Measurements from ENCODE around the gene FXYD2. TPM values are rescaled to one million over a fixed set of nuclear protein-coding genes. Genes with fewer than 3 reads are reported as not detected.
"Not testable (repeated sequence)": the region's sequence is repeated elsewhere in the genome, so short reads cannot be mapped to it uniquely, and the experiment has no call there.

Gene FXYD2
- total RNA-seq, 4 donors from 2014 or later, result not detected

GRCh38 chr11:117868088-117868487 lies 43.5 kb upstream of the FXYD2 start:
- DNase-seq (ENCODE audit: low spot score in 2 of 2), result no peak
- H3K36me3 ChIP-seq, result no peaks in the 10 kb centered on the region
- H3K27ac ChIP-seq, result no peak overlapping the region
- H3K9me3 ChIP-seq, result no peaks in the 10 kb centered on the region
- WGBS, result 81% methylated on average over 11 of the region's 11 CpGs
- no peak overlapping the region for H3K4me3 ChIP-seq
- peaks cover 17% of the 10 kb centered on the region for H3K4me1 ChIP-seq
- peaks cover 7% of the 10 kb centered on the region for H3K27me3 ChIP-seq
- TF ChIP-seq CTCF (IDR thresholded peaks at IDR 0.05) (no peak), POLR2AphosphoS5 (IDR thresholded peaks at IDR 0.05) (no peak), EP300 (IDR thresholded peaks at IDR 0.05) (no peak), POLR2A (IDR thresholded peaks at IDR 0.05) (no peak)

- Histone ChIP-seq H3K27me3 (no peaks in the 10 kb centered on the region), H3K27ac (no peak overlapping the region), H3K4me3 (no peak overlapping the region), H3K9me3 (no peaks in the 10 kb centered on the region), H3K4me1 (peaks cover 17% of the 10 kb centered on the region), H3K36me3 (no peaks in the 10 kb centered on the region)
- no peak for DNase-seq (ENCODE audit: low spot score in 2 of 2)
- 76% methylated on average over 5 of the region's 5 CpGs for WGBS
- TF ChIP-seq POLR2A (IDR thresholded peaks at IDR 0.05), result no peak
- no peak for TF ChIP-seq CTCF (IDR thresholded peaks at IDR 0.05)
- TF ChIP-seq POLR2AphosphoS5 (IDR thresholded peaks at IDR 0.05), result no peak
- TF ChIP-seq EP300 (IDR thresholded peaks at IDR 0.05), result no peak
Observed at GRCh38 chr11:117866526-117866925, 42.0 kb upstream of the FXYD2 start.

GRCh38 chr11:117865546-117865945 lies 41.0 kb upstream of the FXYD2 start:
- H3K4me3 ChIP-seq; H3K27ac ChIP-seq; H3K36me3 ChIP-seq; H3K9me3 ChIP-seq; H3K27me3 ChIP-seq; DNase-seq (ENCODE audit: low spot score in 2 of 2): not testable (repeated sequence)
- 98% methylated on average over 13 of the region's 13 CpGs for WGBS
- H3K4me1 ChIP-seq, result peaks cover 22% of the 10 kb centered on the region

DNA sequence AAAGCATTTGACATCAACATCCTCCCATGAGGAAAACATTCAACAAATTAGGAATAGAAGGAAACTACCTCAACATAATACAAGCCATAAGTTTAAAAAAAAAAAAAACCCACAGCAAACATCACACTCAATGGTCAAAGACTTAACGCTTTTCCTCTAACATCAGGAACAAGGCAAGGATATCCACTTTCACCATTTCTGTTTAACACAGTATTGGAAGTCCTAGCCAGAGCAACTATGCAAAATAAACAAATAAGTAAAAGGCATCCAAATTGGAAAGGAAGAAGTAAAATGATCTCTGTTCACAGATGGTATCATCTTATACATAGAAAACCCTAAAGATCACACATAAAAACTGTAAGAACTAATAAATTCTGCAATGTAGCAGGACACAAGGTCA lies 38.8 kb upstream of the FXYD2 start:
- WGBS, result 89% methylated on average over 1 of the region's 1 CpG

DNA sequence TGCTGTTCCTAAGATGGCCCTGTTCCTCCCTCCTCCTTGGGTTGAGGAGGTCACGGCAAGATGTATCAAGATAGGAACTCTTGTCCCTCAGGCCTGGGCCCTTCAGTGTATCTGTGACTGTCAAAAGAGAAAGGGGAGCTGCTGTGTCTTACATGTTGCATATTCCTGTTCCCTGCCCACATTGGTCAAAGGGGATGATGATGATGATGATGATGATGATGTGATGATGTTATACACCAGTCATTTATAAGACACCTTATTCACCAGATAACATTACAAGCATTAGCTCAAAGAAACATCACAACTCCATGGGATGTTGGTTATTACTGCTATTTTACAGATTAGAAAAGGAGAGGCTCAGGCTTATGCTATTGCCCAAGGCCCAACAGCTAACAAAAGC lies 38.2 kb upstream of the FXYD2 start:
- no peak overlapping the region for H3K4me3 ChIP-seq
- WGBS, result no CpG with 5 or more reads among the region's 1 CpG
- DNase-seq (ENCODE audit: low spot score in 2 of 2), result no peak
- TF ChIP-seq POLR2A (IDR thresholded peaks at IDR 0.05) (no peak), CTCF (IDR thresholded peaks at IDR 0.05) (no peak), EP300 (IDR thresholded peaks at IDR 0.05) (no peak), POLR2AphosphoS5 (IDR thresholded peaks at IDR 0.05) (no peak)
- H3K9me3 ChIP-seq, result no peaks in the 10 kb centered on the region
- H3K27ac ChIP-seq, result no peak overlapping the region
- no peaks in the 10 kb centered on the region for H3K27me3 ChIP-seq
- peaks cover 10% of the 10 kb centered on the region for H3K4me1 ChIP-seq
- no peaks in the 10 kb centered on the region for H3K36me3 ChIP-seq

More for the DNA sequence above, 38.8 kb upstream of the FXYD2 start:
- no peaks in the 10 kb centered on the region for H3K9me3 ChIP-seq
- no peaks in the 10 kb centered on the region for H3K27me3 ChIP-seq
- no peak for TF ChIP-seq POLR2A (IDR thresholded peaks at IDR 0.05)
- no peak for TF ChIP-seq POLR2AphosphoS5 (IDR thresholded peaks at IDR 0.05)
- TF ChIP-seq EP300 (IDR thresholded peaks at IDR 0.05), result no peak
- TF ChIP-seq CTCF (IDR thresholded peaks at IDR 0.05), result no peak
- DNase-seq (ENCODE audit: low spot score in 2 of 2), result no peak
- H3K4me3 ChIP-seq, result no peak overlapping the region
- no peaks in the 10 kb centered on the region for H3K36me3 ChIP-seq
- no peak overlapping the region for H3K27ac ChIP-seq
- peaks cover 10% of the 10 kb centered on the region for H3K4me1 ChIP-seq

- TF ChIP-seq CTCF (IDR thresholded peaks at IDR 0.05), result no peak
- TF ChIP-seq POLR2AphosphoS5 (IDR thresholded peaks at IDR 0.05), result no peak
- no peak for TF ChIP-seq EP300 (IDR thresholded peaks at IDR 0.05)
- TF ChIP-seq POLR2A (IDR thresholded peaks at IDR 0.05), result no peak
- DNase-seq (ENCODE audit: low spot score in 2 of 2), result no peak
Observed at GRCh38 chr11:117862019-117862725, 37.6 kb upstream of the FXYD2 start.

More at GRCh38 chr11:117862019-117862725, 37.6 kb upstream of the FXYD2 start:
- Histone ChIP-seq H3K4me1 (peaks cover 10% of the 10 kb centered on the region), H3K27me3 (no peaks in the 10 kb centered on the region), H3K36me3 (no peaks in the 10 kb centered on the region), H3K27ac (no peak overlapping the region), H3K9me3 (no peaks in the 10 kb centered on the region), H3K4me3 (no peak overlapping the region)
- WGBS, result 72% methylated on average over 8 of the region's 12 CpGs

All from suprapubic skin (tissue), 4 donors.